ENCODE results near the gene PFDN5.

The PFDN5 gene

GRCh38 chr12:53343449-53343848, 48.1 kb downstream of the PFDN5 start:
- Histone ChIP-seq H3K9me3 (no peaks in the 10 kb centered on the region), H3K36me3 (no peaks in the 10 kb centered on the region)
- TF ChIP-seq CTCF (IDR thresholded peaks at IDR 0.05; ENCODE audit: low read depth, low read length): no peak

GRCh38 chr12:53343969-53344368, 48.6 kb downstream of the PFDN5 start:
- DNase-seq: no peak
- Histone ChIP-seq H3K9me3 (no peaks in the 10 kb centered on the region), H3K27me3 (no peaks in the 10 kb centered on the region), H3K4me1 (peaks cover 22% of the 10 kb centered on the region), H3K36me3 (no peaks in the 10 kb centered on the region), H3K4me3 (ENCODE audit: low read depth, low read length) (peak overlapping the region; percentile 73; the same call in 1 of the 2 replicates)
- no peak for TF ChIP-seq CTCF (IDR thresholded peaks at IDR 0.05; ENCODE audit: low read depth, low read length)

More at GRCh38 chr12:53343449-53343848, 48.1 kb downstream of the PFDN5 start:
- no peak for DNase-seq
- H3K27me3 ChIP-seq: no peaks in the 10 kb centered on the region
- peaks cover 27% of the 10 kb centered on the region for H3K4me1 ChIP-seq
- no peak overlapping the region for H3K4me3 ChIP-seq (ENCODE audit: low read depth, low read length)

- no peak for TF ChIP-seq CTCF (IDR thresholded peaks at IDR 0.05; ENCODE audit: low read depth, low read length)
- Histone ChIP-seq H3K9me3 (no peaks in the 10 kb centered on the region), H3K4me3 (ENCODE audit: low read depth, low read length) (peak overlapping the region; percentile 73), H3K27me3 (no peaks in the 10 kb centered on the region), H3K36me3 (no peaks in the 10 kb centered on the region), H3K4me1 (peaks cover 18% of the 10 kb centered on the region)
- DNase-seq: no peak
Observed at GRCh38 chr12:53344487-53344823, 49.1 kb downstream of the PFDN5 start.

- Histone ChIP-seq H3K4me1 (peaks cover 18% of the 10 kb centered on the region), H3K4me3 (ENCODE audit: low read depth, low read length) (peak overlapping the region; percentile 73), H3K36me3 (no peaks in the 10 kb centered on the region), H3K27me3 (no peaks in the 10 kb centered on the region), H3K9me3 (no peaks in the 10 kb centered on the region)
- DNase-seq: peak; percentile 88
- peak; percentile 84 for TF ChIP-seq CTCF (IDR thresholded peaks at IDR 0.05; ENCODE audit: low read depth, low read length)
Observed at GRCh38 chr12:53344824-53345485, 49.6 kb downstream of the PFDN5 start.

- no peaks in the 10 kb centered on the region for H3K9me3 ChIP-seq
- H3K4me1 ChIP-seq: peaks cover 18% of the 10 kb centered on the region
- H3K4me3 ChIP-seq (ENCODE audit: low read depth, low read length): peak overlapping the region; percentile 73
- peak; percentile 92 for DNase-seq
- no peaks in the 10 kb centered on the region for H3K36me3 ChIP-seq
- no peak for TF ChIP-seq CTCF (IDR thresholded peaks at IDR 0.05; ENCODE audit: low read depth, low read length)
- no peaks in the 10 kb centered on the region for H3K27me3 ChIP-seq
Observed at GRCh38 chr12:53345486-53346188, 50.3 kb downstream of the PFDN5 start.

GRCh38 chr12:53346491-53346890, 51.1 kb downstream of the PFDN5 start:
- peaks cover 18% of the 10 kb centered on the region for H3K4me1 ChIP-seq
- H3K4me3 ChIP-seq (ENCODE audit: low read depth, low read length): no peak overlapping the region
- no peaks in the 10 kb centered on the region for H3K36me3 ChIP-seq
- H3K9me3 ChIP-seq: no peaks in the 10 kb centered on the region
- no peak for TF ChIP-seq CTCF (IDR thresholded peaks at IDR 0.05; ENCODE audit: low read depth, low read length)
- DNase-seq: no peak
- H3K27me3 ChIP-seq: no peaks in the 10 kb centered on the region
